HG03575 (cell line): ENCODE measurements around the gene CACNA2D1.
"Not testable (repeated sequence)": the region's sequence is repeated elsewhere in the genome, so short reads cannot be mapped to it uniquely, and the experiment has no call there.

Experiments used
- ATAC-seq: cut with Tn5 transposase; IDR thresholded peaks from one replicate; pipeline ENCODE4 v1.9.1; 2021; ENCODE audit not compliant: unreplicated experiment, insufficient number of reproducible peaks, low FRiP score; ENCODE audit errors: extremely low read depth

The CACNA2D1 gene

GRCh38 chr7:82163586-82163985 lies 280.0 kb downstream of the CACNA2D1 start:
- no peak for ATAC-seq

- ATAC-seq, result no peak
Measured at GRCh38 chr7:82162289-82162688, 281.3 kb downstream of the CACNA2D1 start.

- ATAC-seq, result no peak
Measured at GRCh38 chr7:82158327-82158726, 285.2 kb downstream of the CACNA2D1 start.

- no peak for ATAC-seq
Measured at GRCh38 chr7:82156893-82157292, 286.7 kb downstream of the CACNA2D1 start.

- no peak for ATAC-seq
Measured at GRCh38 chr7:82156168-82156567, 287.4 kb downstream of the CACNA2D1 start.

GRCh38 chr7:82154728-82155127 lies 288.8 kb downstream of the CACNA2D1 start:
- no peak for ATAC-seq

GRCh38 chr7:82153776-82154175 lies 289.8 kb downstream of the CACNA2D1 start:
- no peak for ATAC-seq

GRCh38 chr7:82152858-82153257 lies 290.7 kb downstream of the CACNA2D1 start:
- ATAC-seq, result no peak

- ATAC-seq, result no peak
Measured at GRCh38 chr7:82146491-82146890, 297.1 kb downstream of the CACNA2D1 start.

- ATAC-seq, result no peak
Measured at GRCh38 chr7:82142263-82142864, 301.2 kb downstream of the CACNA2D1 start.

- ATAC-seq, result no peak
Measured at GRCh38 chr7:82141427-82141826, 302.1 kb downstream of the CACNA2D1 start.

GRCh38 chr7:82140608-82141007 lies 303.0 kb downstream of the CACNA2D1 start:
- ATAC-seq, result not testable (repeated sequence)

- no peak for ATAC-seq
Measured at GRCh38 chr7:82131215-82131614, 312.4 kb downstream of the CACNA2D1 start.

GRCh38 chr7:82129091-82129490 lies 314.5 kb downstream of the CACNA2D1 start:
- no peak for ATAC-seq

GRCh38 chr7:82128546-82128945 lies 315.0 kb downstream of the CACNA2D1 start:
- no peak for ATAC-seq

- no peak for ATAC-seq
Measured at GRCh38 chr7:82126576-82126975, 317.0 kb downstream of the CACNA2D1 start.

GRCh38 chr7:82124445-82124844 lies 319.1 kb downstream of the CACNA2D1 start:
- no peak for ATAC-seq

GRCh38 chr7:82122275-82122674 lies 321.3 kb downstream of the CACNA2D1 start:
- no peak for ATAC-seq

- no peak for ATAC-seq
Measured at GRCh38 chr7:82114237-82114636, 329.3 kb downstream of the CACNA2D1 start.

GRCh38 chr7:82110146-82110840 lies 333.3 kb downstream of the CACNA2D1 start:
- no peak for ATAC-seq

- ATAC-seq, result no peak
Measured at GRCh38 chr7:82109288-82109687, 334.3 kb downstream of the CACNA2D1 start.
